Progenitor cell of endocrine pancreas (in vitro differentiated cells): Measurements from ENCODE around the gene RASD2. TPM values are rescaled to one million over a fixed set of nuclear protein-coding genes. Genes with fewer than 3 reads are reported as not detected.

Experiments
- DNase-seq: peaks from one replicate; pipeline ENCODE4 v3.0.0; 2021; ENCODE audit warnings: low spot score; ENCODE audit not compliant: unreplicated experiment
- H3K27ac Mint-ChIP-seq: 2 replicates; pipeline ENCODE4 v1.8.0; 2021; ENCODE audit warnings: mild to moderate bottlenecking, moderate library complexity, mixed read lengths
- H3K27me3 Mint-ChIP-seq: 2 replicates; pipeline ENCODE4 v1.8.0; 2021; ENCODE audit warnings: mixed read lengths
- H3K36me3 Mint-ChIP-seq: 2 replicates; pipeline ENCODE4 v1.8.0; 2022; ENCODE audit warnings: mixed read lengths; ENCODE audit not compliant: insufficient read depth
- H3K4me1 Mint-ChIP-seq: 2 replicates; pipeline ENCODE4 v1.8.0; 2021; ENCODE audit warnings: low read depth, mixed read lengths
- H3K4me3 Mint-ChIP-seq: 2 replicates; pipeline ENCODE4 v1.8.0; 2021; ENCODE audit warnings: low read depth, mild to moderate bottlenecking, moderate library complexity, mixed read lengths
- H3K9me3 Mint-ChIP-seq: 2 replicates; pipeline ENCODE4 v1.8.0; 2021; ENCODE audit warnings: low read depth, mixed read lengths
- CTCF ChIP-seq: fragments of 200-600 bp; sonication (generic); IDR thresholded peaks from one replicate; pipeline ENCODE4 v1.5.0; 2021; ENCODE audit warnings: antibody characterized with exemption, mild to moderate bottlenecking; ENCODE audit not compliant: unreplicated experiment
- total RNA-seq: library from RNA; stranded (reverse); gene quantifications from 2 replicates; pipeline ENCODE4 v1.2.1, GENCODE V29; 2021

Gene RASD2
- total RNA-seq, 1 donor from 2014 or later = 0.07 TPM

- H3K36me3 Mint-ChIP-seq = no peaks in the 10 kb centered on the region
- no peak for DNase-seq
- TF ChIP-seq CTCF = no peak
- H3K27ac Mint-ChIP-seq = no peak overlapping the region
- peaks cover 1% of the 10 kb centered on the region for H3K4me1 Mint-ChIP-seq
- no peak overlapping the region for H3K4me3 Mint-ChIP-seq
- no peaks in the 10 kb centered on the region for H3K9me3 Mint-ChIP-seq
- no peaks in the 10 kb centered on the region for H3K27me3 Mint-ChIP-seq
Measured at GRCh38 chr22:35598396-35598710, 57.7 kb downstream of the RASD2 start.

- Mint-ChIP-seq H3K4me3 (no peak overlapping the region), H3K27me3 (no peaks in the 10 kb centered on the region), H3K4me1 (peaks cover 1% of the 10 kb centered on the region), H3K27ac (no peak overlapping the region), H3K9me3 (no peaks in the 10 kb centered on the region), H3K36me3 (no peaks in the 10 kb centered on the region)
- TF ChIP-seq CTCF = no peak
- DNase-seq = no peak
Measured at GRCh38 chr22:35599364-35599763, 58.7 kb downstream of the RASD2 start.

- no peak for TF ChIP-seq CTCF
- H3K27ac Mint-ChIP-seq = no peak overlapping the region
- H3K4me1 Mint-ChIP-seq = peaks cover 1% of the 10 kb centered on the region
- no peaks in the 10 kb centered on the region for H3K9me3 Mint-ChIP-seq
- H3K36me3 Mint-ChIP-seq = no peaks in the 10 kb centered on the region
- no peak for DNase-seq
- no peaks in the 10 kb centered on the region for H3K27me3 Mint-ChIP-seq
- H3K4me3 Mint-ChIP-seq = no peak overlapping the region
Measured at GRCh38 chr22:35600476-35600875, 59.8 kb downstream of the RASD2 start.

- no peak for DNase-seq
- H3K4me3 Mint-ChIP-seq = no peak overlapping the region
- no peaks in the 10 kb centered on the region for H3K9me3 Mint-ChIP-seq
- H3K4me1 Mint-ChIP-seq = no peaks in the 10 kb centered on the region
- H3K27ac Mint-ChIP-seq = no peak overlapping the region
- TF ChIP-seq CTCF = no peak
- no peaks in the 10 kb centered on the region for H3K36me3 Mint-ChIP-seq
- no peaks in the 10 kb centered on the region for H3K27me3 Mint-ChIP-seq
Measured at GRCh38 chr22:35601013-35601580, 60.5 kb downstream of the RASD2 start.

GRCh38 chr22:35601743-35602615 is 61.3 kb downstream of the RASD2 start:
- no peak for TF ChIP-seq CTCF
- no peak overlapping the region for H3K27ac Mint-ChIP-seq
- no peaks in the 10 kb centered on the region for H3K4me1 Mint-ChIP-seq
- H3K9me3 Mint-ChIP-seq = no peaks in the 10 kb centered on the region
- no peak overlapping the region for H3K4me3 Mint-ChIP-seq
- DNase-seq = no peak
- no peaks in the 10 kb centered on the region for H3K36me3 Mint-ChIP-seq
- H3K27me3 Mint-ChIP-seq = no peaks in the 10 kb centered on the region

Other genes starting within 250 kb of the RASD2 start
- 38.2 and 45.3 TPM in 2 replicates for gene TOM1, start 240.9 kb upstream of the RASD2 start, total RNA-seq
- 4.3 and 6.4 TPM in 2 replicates for gene HMOX1, start 159.7 kb upstream of the RASD2 start, total RNA-seq
- gene MCM5, start 140.7 kb upstream of the RASD2 start, total RNA-seq = 84.8 and 92.8 TPM in 2 replicates
- not detected in 2 replicates for gene MB, start 76.5 kb downstream of the RASD2 start, total RNA-seq
- 0.07 TPM in 2 replicates for gene APOL6, start 107.6 kb downstream of the RASD2 start, total RNA-seq
- gene APOL5, start 177.0 kb downstream of the RASD2 start, total RNA-seq = not detected in 2 replicates